Activated CD8-positive, alpha-beta T cell treated with anti-CD3 and anti-CD28 coated beads, Interleukin-2, amount 10 ng/mL, durations not matched to agents 7 days and 5 days (primary cell): ENCODE data around the gene SLC25A3. TPM values are rescaled to one million over a fixed set of nuclear protein-coding genes. Genes with fewer than 3 reads are reported as not detected.
"Not testable (repeated sequence)": the region's sequence is repeated elsewhere in the genome, so short reads cannot be mapped to it uniquely, and the experiment has no call there.

Experiments used
- ATAC-seq: fragments of 150-1000 bp; cut with Tn5 transposase; one replicate; pipeline ENCODE4 v1.10.0; 2021; ENCODE audit warnings: moderate library complexity
- CTCF ChIA-PET: fragments of 350-600 bp; sonication (Branson Sonifier 250); formaldehyde crosslinking; loops from one replicate; lab custom pipeline; 2021; ENCODE audit warnings: antibody characterized with exemption; lab: Charles Lee
- POLR2A ChIA-PET: fragments of 350-600 bp; sonication (Branson Sonifier 250); formaldehyde crosslinking; loops from one replicate; lab custom pipeline; 2021; ENCODE audit warnings: antibody characterized with exemption; lab: Charles Lee
- DNase-seq: peaks from one replicate; pipeline ENCODE4 v3.0.0-alpha.2; 2020
- H3K27ac Mint-ChIP-seq: one replicate; pipeline ENCODE4 v1.8.0; 2021; ENCODE audit warnings: mild to moderate bottlenecking, mixed read lengths
- H3K27me3 Mint-ChIP-seq: one replicate; pipeline ENCODE4 v1.8.0; 2021; ENCODE audit warnings: low read depth, mixed read lengths
- H3K36me3 Mint-ChIP-seq: one replicate; pipeline ENCODE4 v1.8.0; 2021; ENCODE audit warnings: low read depth, mixed read lengths
- H3K4me1 Mint-ChIP-seq: one replicate; pipeline ENCODE4 v1.8.0; 2021; ENCODE audit warnings: low read depth, mixed read lengths
- H3K4me3 Mint-ChIP-seq: one replicate; pipeline ENCODE4 v1.8.0; 2021; ENCODE audit warnings: mild to moderate bottlenecking, mixed read lengths
- H3K9me3 Mint-ChIP-seq: one replicate; pipeline ENCODE4 v1.8.0; 2022; ENCODE audit warnings: mixed read lengths; ENCODE audit not compliant: insufficient read depth
- total RNA-seq, 2 experiments: library from RNA; stranded (reverse); gene quantifications; one replicate each; pipeline ENCODE4 v1.2.3, GENCODE V29; 2021

Gene SLC25A3
- total RNA-seq, 2 experiments from 2014 or later = 407 to 440 TPM

- ATAC-seq, H3K4me3 Mint-ChIP-seq, H3K4me1 Mint-ChIP-seq, H3K27me3 Mint-ChIP-seq, H3K36me3 Mint-ChIP-seq, H3K9me3 Mint-ChIP-seq, POLR2A ChIA-PET, DNase-seq, H3K27ac Mint-ChIP-seq: not testable (repeated sequence)
- CTCF ChIA-PET = interaction anchor here (1.7 kb wide), 1 partner anchor 11 kb away, joined by 12 read pairs; no protein-coding TSS in a partner anchor
Measured at GRCh38 chr12:98576795-98577194, 16.7 kb upstream of the SLC25A3 start.

- POLR2A ChIA-PET = interaction anchor here (1.0 kb wide), 1 partner anchor 11 kb away, joined by 3 read pairs; no protein-coding TSS in a partner anchor
- CTCF ChIA-PET = interaction anchor here (1.2 kb wide), 1 partner anchor 12 kb away, joined by 4 read pairs; no protein-coding TSS in a partner anchor
- H3K27me3 Mint-ChIP-seq = peaks cover 2% of the 10 kb centered on the region
- H3K27ac Mint-ChIP-seq = no peak overlapping the region
- DNase-seq (no peak), ATAC-seq (no peak)
- no peaks in the 10 kb centered on the region for H3K4me1 Mint-ChIP-seq
- no peak overlapping the region for H3K4me3 Mint-ChIP-seq
- no peaks in the 10 kb centered on the region for H3K36me3 Mint-ChIP-seq
- no peaks in the 10 kb centered on the region for H3K9me3 Mint-ChIP-seq
Measured at GRCh38 chr12:98578392-98578791, 15.1 kb upstream of the SLC25A3 start.

- no peaks in the 10 kb centered on the region for H3K36me3 Mint-ChIP-seq
- no peak overlapping the region for H3K27ac Mint-ChIP-seq
- ATAC-seq (no peak), DNase-seq (no peak)
- H3K9me3 Mint-ChIP-seq = no peaks in the 10 kb centered on the region
- CTCF ChIA-PET = interaction anchor here (1.2 kb wide), 1 partner anchor 12 kb away, joined by 4 read pairs; no protein-coding TSS in a partner anchor
- H3K27me3 Mint-ChIP-seq = peaks cover 2% of the 10 kb centered on the region
- POLR2A ChIA-PET = interaction anchor here (1.0 kb wide), 1 partner anchor 12 kb away, joined by 3 read pairs; no protein-coding TSS in a partner anchor
- no peak overlapping the region for H3K4me3 Mint-ChIP-seq
- H3K4me1 Mint-ChIP-seq = no peaks in the 10 kb centered on the region
Measured at GRCh38 chr12:98578821-98579220, 14.7 kb upstream of the SLC25A3 start.

GRCh38 chr12:98579347-98579746, 14.1 kb upstream of the SLC25A3 start:
- Mint-ChIP-seq H3K27me3 (peaks cover 2% of the 10 kb centered on the region), H3K4me3 (no peak overlapping the region), H3K9me3 (no peaks in the 10 kb centered on the region), H3K4me1 (no peaks in the 10 kb centered on the region), H3K36me3 (no peaks in the 10 kb centered on the region), H3K27ac (no peak overlapping the region)
- no peak for DNase-seq
- CTCF ChIA-PET = interaction anchor here (1.2 kb wide), 1 partner anchor 13 kb away, joined by 4 read pairs; no protein-coding TSS in a partner anchor
- POLR2A ChIA-PET = no interaction called here
- ATAC-seq = no peak

- H3K4me1 Mint-ChIP-seq = no peaks in the 10 kb centered on the region
- no peak overlapping the region for H3K27ac Mint-ChIP-seq
- no peak for DNase-seq
- H3K36me3 Mint-ChIP-seq = no peaks in the 10 kb centered on the region
- ATAC-seq = no peak
- no peak overlapping the region for H3K4me3 Mint-ChIP-seq
- CTCF ChIA-PET = no interaction called here
- peaks cover 2% of the 10 kb centered on the region for H3K27me3 Mint-ChIP-seq
- POLR2A ChIA-PET = no interaction called here
- no peaks in the 10 kb centered on the region for H3K9me3 Mint-ChIP-seq
Measured at GRCh38 chr12:98579835-98580234, 13.7 kb upstream of the SLC25A3 start.

- H3K36me3 Mint-ChIP-seq = no peaks in the 10 kb centered on the region
- no peak for ATAC-seq
- POLR2A ChIA-PET = no interaction called here
- no peak overlapping the region for H3K4me3 Mint-ChIP-seq
- no peaks in the 10 kb centered on the region for H3K9me3 Mint-ChIP-seq
- CTCF ChIA-PET = interaction anchor here (0.9 to 1.9 kb wide), 3 partner anchors 8 to 14 kb away, joined by 4 read pairs; partner anchors contain the start of gene SLC25A3
- DNase-seq = no peak
- peaks cover 2% of the 10 kb centered on the region for H3K27me3 Mint-ChIP-seq
- H3K4me1 Mint-ChIP-seq = no peaks in the 10 kb centered on the region
- no peak overlapping the region for H3K27ac Mint-ChIP-seq
Measured at GRCh38 chr12:98580695-98581094, 12.8 kb upstream of the SLC25A3 start.

GRCh38 chr12:98581101-98581500, 12.4 kb upstream of the SLC25A3 start:
- Mint-ChIP-seq H3K27me3 (peaks cover 2% of the 10 kb centered on the region), H3K36me3 (no peaks in the 10 kb centered on the region), H3K9me3 (no peaks in the 10 kb centered on the region), H3K27ac (no peak overlapping the region), H3K4me1 (no peaks in the 10 kb centered on the region), H3K4me3 (no peak overlapping the region)
- DNase-seq (no peak), ATAC-seq (no peak)
- POLR2A ChIA-PET = no interaction called here
- CTCF ChIA-PET = interaction anchor here (0.9 to 1.9 kb wide), 3 partner anchors 9 to 14 kb away, joined by 4 read pairs; partner anchors contain the start of gene SLC25A3

GRCh38 chr12:98582093-98582492, 11.4 kb upstream of the SLC25A3 start:
- no peak for DNase-seq
- no peaks in the 10 kb centered on the region for H3K36me3 Mint-ChIP-seq
- no peak overlapping the region for H3K4me3 Mint-ChIP-seq
- no peaks in the 10 kb centered on the region for H3K9me3 Mint-ChIP-seq
- no peak overlapping the region for H3K27ac Mint-ChIP-seq
- ATAC-seq = no peak
- ChIA-PET CTCF (interaction anchor here (0.6 to 1.9 kb wide), 2 partner anchors 11 to 50 kb away, joined by 3 to 4 read pairs; partner anchors contain the start of gene SLC25A3), POLR2A (no interaction called here)
- no peaks in the 10 kb centered on the region for H3K4me1 Mint-ChIP-seq
- H3K27me3 Mint-ChIP-seq = peaks cover 2% of the 10 kb centered on the region

GRCh38 chr12:98587084-98587483, 6.4 kb upstream of the SLC25A3 start:
- Mint-ChIP-seq H3K4me3 (no peak overlapping the region), H3K36me3 (no peaks in the 10 kb centered on the region), H3K27me3 (no peaks in the 10 kb centered on the region), H3K9me3 (no peaks in the 10 kb centered on the region), H3K4me1 (no peaks in the 10 kb centered on the region), H3K27ac (no peak overlapping the region)
- ChIA-PET POLR2A (no interaction called here), CTCF (interaction anchor here (0.9 to 5.1 kb wide), 2 partner anchors 20 kb away, joined by 3 to 24 read pairs; no protein-coding TSS in a partner anchor)
- DNase-seq = no peak
- no peak for ATAC-seq

- Mint-ChIP-seq H3K9me3 (no peaks in the 10 kb centered on the region), H3K27me3 (no peaks in the 10 kb centered on the region), H3K4me3 (no peak overlapping the region), H3K27ac (no peak overlapping the region), H3K4me1 (peaks cover 16% of the 10 kb centered on the region), H3K36me3 (peaks cover 20% of the 10 kb centered on the region)
- ChIA-PET POLR2A (no interaction called here), CTCF (interaction anchor here (1.7 kb wide), 1 partner anchor 25 kb away, joined by 10 read pairs; no protein-coding TSS in a partner anchor)
- no peak for DNase-seq
- no peak for ATAC-seq
Measured at GRCh38 chr12:98591209-98591608, 2.3 kb upstream of the SLC25A3 start.

- CTCF ChIA-PET = interaction anchor here (0.8 to 4.8 kb wide), 9 partner anchors 12 to 101 kb away, joined by 3 to 34 read pairs (median 5); partner anchors contain the start of gene IKBIP
- H3K27me3 Mint-ChIP-seq = no peaks in the 10 kb centered on the region
- H3K4me1 Mint-ChIP-seq = peaks cover 25% of the 10 kb centered on the region
- POLR2A ChIA-PET = interaction anchor here (1.0 to 4.1 kb wide), 9 partner anchors 9 to 78 kb away, joined by 3 to 49 read pairs (median 8); partner anchors contain the start of genes IKBIP and TMPO
- H3K9me3 Mint-ChIP-seq = no peaks in the 10 kb centered on the region
- no peak for DNase-seq
- peak overlapping the region; percentile 98 for H3K27ac Mint-ChIP-seq
- peaks cover 35% of the 10 kb centered on the region for H3K36me3 Mint-ChIP-seq
- peak overlapping the region; percentile 84 for H3K4me3 Mint-ChIP-seq
- ATAC-seq = no peak
Measured at GRCh38 chr12:98592825-98593322, 612 bp upstream of the SLC25A3 start.
